H1 (cell line): Measurements from ENCODE around the gene ITGA11. TPM values are rescaled to one million over a fixed set of nuclear protein-coding genes. Genes with fewer than 3 reads are reported as not detected.

Experiments
- CTCF ChIA-PET: fragments of 300-600 bp; sonication (Branson Sonifier 250); formaldehyde crosslinking; loops from one replicate; lab custom pipeline; 2021; ENCODE audit not compliant: partially characterized antibody; lab: Charles Lee
- POLR2A ChIA-PET: fragments of 300-600 bp; sonication (Branson Sonifier 250); formaldehyde crosslinking; loops from one replicate; lab custom pipeline; 2021; ENCODE audit warnings: inconsistent platforms; ENCODE audit not compliant: partially characterized antibody; lab: Charles Lee
- DNase-seq, 2 experiments: peaks; one replicate each; pipeline versions ENCODE4 v3.0.0 to v3.0.0-alpha.2; 2010 to 2022; ENCODE audit warnings: low spot score in 2 of 2, low read depth in 1 of 2, mixed read lengths in 1 of 2
- FAIRE-seq: peaks from 2 replicates; lab custom pipeline; 2011; peaks lifted over from hg19 to GRCh38; lab: Jason Lieb, UNC
- H2AFZ ChIP-seq: 2 replicates; pipeline ENCODE4 v1.8.1; 2012; ENCODE audit warnings: low read length, inconsistent platforms
- H2AK5ac ChIP-seq: 2 replicates; pipeline ENCODE4 v1.6.1; 2013; ENCODE audit warnings: low read depth, low read length
- H2BK120ac ChIP-seq: replicated peaks from 2 replicates; pipeline ENCODE3; 2013; ENCODE audit warnings: low read depth, low read length, inconsistent platforms
- H2BK12ac ChIP-seq: 2 replicates; pipeline ENCODE4 v1.6.1; 2013; ENCODE audit warnings: low read depth, low read length
- H2BK15ac ChIP-seq: 2 replicates; pipeline ENCODE4 v1.6.1; 2013; ENCODE audit warnings: low read length
- H2BK20ac ChIP-seq: 2 replicates; pipeline ENCODE4 v1.6.1; 2013; ENCODE audit warnings: low read length
- H2BK5ac ChIP-seq: 2 replicates; pipeline ENCODE4 v1.6.1; 2013; ENCODE audit warnings: low read depth, low read length
- H3K14ac ChIP-seq: 2 replicates; pipeline ENCODE4 v1.6.1; 2013; ENCODE audit warnings: inconsistent platforms; ENCODE audit not compliant: insufficient read length
- H3K18ac ChIP-seq: 2 replicates; pipeline ENCODE4 v1.6.1; 2013; ENCODE audit warnings: low read length; ENCODE audit errors: extremely low read depth
- H3K23ac ChIP-seq: 2 replicates; pipeline ENCODE4 v1.6.1; 2013; ENCODE audit warnings: inconsistent platforms; ENCODE audit not compliant: insufficient read length
- H3K23me2 ChIP-seq: 2 replicates; pipeline ENCODE4 v1.6.1; 2013; ENCODE audit warnings: low read depth, low read length
- H3K27ac ChIP-seq: 2 replicates; pipeline ENCODE4 v1.6.1; 2011; ENCODE audit warnings: low read depth, low read length, inconsistent platforms
- H3K27me3 ChIP-seq, 4 experiments: replicated peaks in 1 of 4; 1 replicate in 1 of 4; 2 replicates in 3 of 4; pipeline versions ENCODE4 v1.6.1 to v1.8.1; 2011 to 2013; ENCODE audit warnings: low read length in 3 of 4, mild to moderate bottlenecking in 3 of 4, inconsistent platforms in 2 of 4, mixed read lengths in 2 of 4, moderate library complexity in 1 of 4; ENCODE audit not compliant: control insufficient read depth in 3 of 4, insufficient read depth in 3 of 4; ENCODE audit errors: extremely low read depth in 1 of 4
- H3K36me3 ChIP-seq, 4 experiments: 2 replicates each; pipeline versions ENCODE4 v1.6.1 to v1.8.1; 2011 to 2013; ENCODE audit warnings: mild to moderate bottlenecking in 4 of 4, low read length in 3 of 4, moderate library complexity in 2 of 4, control low read depth in 1 of 4, inconsistent platforms in 1 of 4; ENCODE audit not compliant: insufficient read depth in 4 of 4, control insufficient read depth in 2 of 4
- H3K4ac ChIP-seq: replicated peaks from 2 replicates; pipeline ENCODE3; 2013; ENCODE audit warnings: low read length, low read depth, mixed read lengths, inconsistent platforms; ENCODE audit not compliant: insufficient read length
- H3K4me1 ChIP-seq, 4 experiments: replicated peaks in 1 of 4; 1 replicate in 1 of 4; 2 replicates in 3 of 4; pipeline versions ENCODE4 v1.6.1 to v1.8.1; 2011 to 2013; ENCODE audit warnings: low read length in 3 of 4, inconsistent platforms in 2 of 4, mixed read lengths in 1 of 4; ENCODE audit not compliant: insufficient read depth in 4 of 4, control insufficient read depth in 3 of 4
- H3K4me2 ChIP-seq, 2 experiments: 2 replicates each; pipeline versions ENCODE4 v1.6.1 to v1.8.1; 2011 to 2013; ENCODE audit warnings: low read depth in 2 of 2, low read length in 2 of 2, control low read depth in 1 of 2, inconsistent platforms in 1 of 2, mild to moderate bottlenecking in 1 of 2; ENCODE audit not compliant: insufficient read depth in 1 of 2
- H3K4me3 ChIP-seq, 4 experiments: fragments of 200-600, 300-600 bp in 1 of 4; sonication (generic), shearing (Covaris generic), sonication (Bioruptor Twin) in 1 of 4; 2 replicates each; pipeline versions ENCODE4 v1.5.1 to v1.8.1; 2011 to 2016; ENCODE audit warnings: low read length in 4 of 4, low read depth in 3 of 4, control low read depth in 2 of 4, inconsistent platforms in 2 of 4, mild to moderate bottlenecking in 2 of 4, mixed read lengths in 1 of 4, moderate library complexity in 1 of 4; ENCODE audit not compliant: insufficient read depth in 2 of 4; ENCODE audit errors: extremely low read depth in 1 of 4
- H3K56ac ChIP-seq: replicated peaks from 2 replicates; pipeline ENCODE3; 2013; ENCODE audit warnings: low read depth, mild to moderate bottlenecking, mixed read lengths, low read length, inconsistent platforms; ENCODE audit not compliant: insufficient read length
- H3K79me1 ChIP-seq: 2 replicates; pipeline ENCODE4 v1.6.1; 2013; ENCODE audit warnings: low read depth, low read length, control low read depth
- H3K79me2 ChIP-seq, 2 experiments: 2 replicates each; pipeline versions ENCODE4 v1.6.1 to v1.8.1; 2012 to 2013; ENCODE audit warnings: low read length in 2 of 2, mild to moderate bottlenecking in 2 of 2, inconsistent platforms in 1 of 2; ENCODE audit not compliant: insufficient read depth in 2 of 2, control insufficient read depth in 1 of 2
- H3K9ac ChIP-seq, 4 experiments: replicated peaks in 1 of 4; 1 replicate in 1 of 4; 2 replicates in 3 of 4; pipeline versions ENCODE4 v1.6.1 to v1.8.1; 2011 to 2013; ENCODE audit warnings: low read depth in 3 of 4, low read length in 3 of 4, control low read depth in 2 of 4, mild to moderate bottlenecking in 2 of 4, moderate library complexity in 2 of 4, inconsistent platforms in 1 of 4; ENCODE audit errors: extremely low read depth in 1 of 4
- H3K9me3 ChIP-seq, 2 experiments: 2 replicates each; pipeline versions ENCODE4 v1.6.1 to v1.8.1; 2012 to 2013; ENCODE audit warnings: mild to moderate bottlenecking in 2 of 2, moderate library complexity in 2 of 2, control low read depth in 1 of 2, inconsistent platforms in 1 of 2, low read depth in 1 of 2, low read length in 1 of 2, mixed read lengths in 1 of 2; ENCODE audit not compliant: insufficient read depth in 2 of 2
- H4K20me1 ChIP-seq, 2 experiments: replicated peaks in 1 of 2; 2 replicates each; pipeline versions ENCODE3 to v1.8.1; 2011 to 2013; ENCODE audit warnings: inconsistent platforms in 2 of 2, low read length in 2 of 2, mild to moderate bottlenecking in 1 of 2; ENCODE audit not compliant: insufficient read depth in 2 of 2, control insufficient read depth in 1 of 2
- H4K5ac ChIP-seq: 2 replicates; pipeline ENCODE4 v1.6.1; 2013; ENCODE audit warnings: low read length, low read depth, mixed read lengths, inconsistent platforms; ENCODE audit not compliant: insufficient read length
- H4K8ac ChIP-seq: 2 replicates; pipeline ENCODE4 v1.8.0; 2013; ENCODE audit warnings: mild to moderate bottlenecking, moderate library complexity, low read length, inconsistent platforms; ENCODE audit not compliant: insufficient read depth; ENCODE audit errors: extremely low read depth
- H4K91ac ChIP-seq: replicated peaks from 2 replicates; pipeline ENCODE3; 2013; ENCODE audit warnings: low read length, mixed read lengths, inconsistent platforms; ENCODE audit not compliant: insufficient read length
- ATF2 ChIP-seq: IDR thresholded peaks from 2 replicates; pipeline ENCODE4 v1.6.1; 2012; ENCODE audit warnings: low read length, inconsistent platforms
- ATF3 ChIP-seq: IDR thresholded peaks from 2 replicates; pipeline ENCODE4 v1.6.1; 2011; ENCODE audit warnings: low read depth, mild to moderate bottlenecking, low read length; ENCODE audit not compliant: insufficient read depth
- CTBP2 ChIP-seq: IDR thresholded peaks from 2 replicates; pipeline ENCODE4 v1.7.0; 2011; ENCODE audit warnings: borderline replicate concordance, mild to moderate bottlenecking, moderate library complexity, mixed read lengths, low read length; ENCODE audit not compliant: insufficient read depth, insufficient read length
- EZH2 ChIP-seq: fragments of 200-600 bp; sonication (generic); IDR thresholded peaks from 2 replicates; pipeline ENCODE4 v1.7.1; 2012; ENCODE audit warnings: low read depth, mild to moderate bottlenecking, moderate library complexity, low read length, inconsistent platforms; ENCODE audit not compliant: severe bottlenecking
- FOSL1 ChIP-seq: IDR thresholded peaks from 2 replicates; pipeline ENCODE4 v1.6.1; 2011; ENCODE audit warnings: mild to moderate bottlenecking, low read depth, low read length, moderate library complexity; ENCODE audit not compliant: insufficient read depth
- JUN ChIP-seq: IDR thresholded peaks from 2 replicates; pipeline ENCODE4 v1.6.1; 2011; ENCODE audit warnings: low read depth, mild to moderate bottlenecking, improper control_type of control experiment, low read length
- NANOG ChIP-seq: IDR thresholded peaks from 2 replicates; pipeline ENCODE4 v1.6.1; 2011; ENCODE audit warnings: low read length, low read depth, mild to moderate bottlenecking, inconsistent platforms; ENCODE audit not compliant: insufficient read depth, poor library complexity, severe bottlenecking
- PHF8 ChIP-seq: fragments of 200-600 bp; sonication (generic); conservative IDR thresholded peaks from 2 replicates; pipeline ENCODE4 v1.7.1; 2012; ENCODE audit warnings: low read depth, mild to moderate bottlenecking, inconsistent platforms, low read length, moderate library complexity
- POLR2A ChIP-seq, 2 experiments: IDR thresholded peaks; 1 replicate in 1 of 2; 2 replicates in 1 of 2; pipeline ENCODE4 v1.6.1; 2011; ENCODE audit warnings: low read depth in 2 of 2, low read length in 2 of 2, mild to moderate bottlenecking in 2 of 2; ENCODE audit errors: control extremely low read depth in 1 of 2
- RAD21 ChIP-seq, 2 experiments: IDR thresholded peaks in 1 of 2; conservative IDR thresholded peaks in 1 of 2; 2 replicates each; pipeline ENCODE4 v1.6.1; 2011; ENCODE audit warnings: low read depth in 2 of 2, low read length in 2 of 2, improper control_type of control experiment in 1 of 2, inconsistent platforms in 1 of 2, mild to moderate bottlenecking in 1 of 2, moderate library complexity in 1 of 2
- WGBS, 2 experiments: shearing (Covaris generic) in 1 of 2; methylation state at CpG; one replicate each; pipeline versions ENCODE4 v1.1.6 to v1.1.7; 2013 to 2015; ENCODE audit warnings: low lambda C conversion rate in 2 of 2, mixed read lengths in 2 of 2, inconsistent platforms in 1 of 2, low coverage in 1 of 2, missing lambda C conversion rate in 1 of 2; ENCODE audit not compliant: insufficient replicate concordance in 2 of 2, insufficient coverage in 1 of 2, insufficient read length in 1 of 2; ENCODE audit errors: extremely low coverage in 1 of 2, missing lambda C conversion rate in 1 of 2; 5-methylcytosine and 5-hydroxymethylcytosine counted together
- polyA plus RNA-seq, 7 experiments: library from polyadenylated mRNA; depleted of rRNA in 3 of 7; stranded (reverse) in 5 of 7; unstranded in 2 of 7; fragments of >200 nt in 5 of 7; fragments of 200-250 nt in 2 of 7; gene quantifications; 1 replicate in 5 of 7; 2 replicates in 1 of 7; 4 replicates in 1 of 7; pipeline versions ENCODE4 v1.2.1 to v1.2.3, GENCODE V29; 2011 to 2013; ENCODE audit warnings: missing spikeins in 2 of 7, mixed read lengths in 2 of 7
- total RNA-seq: library from RNA; stranded (reverse); fragmentation: NEBNext Ultra II Directional; extraction: Animal tissue kit (Norgen Biotek cat#: 25700); gene quantifications from 2 replicates; pipeline ENCODE4 v1.2.1, GENCODE V29; 2021

ITGA11 gene
- total and polyA plus RNA-seq, 2 of the 8 experiments (the other 6 are each of a cell fraction or from before 2014, with no cell fraction given): 0.05 to 0.06 TPM

- Histone ChIP-seq H3K56ac (no peak overlapping the region), H4K8ac (peak overlapping the region; percentile 45; the same call in 1 of the 2 replicates), H2BK12ac (no peak overlapping the region), H2AK5ac (no peak overlapping the region), H3K4ac (no peak overlapping the region), H3K9ac (no peak overlapping the region), H3K23me2 (no peaks in the 10 kb centered on the region; the same call in 1 of the 2 replicates), H3K27ac (no peak overlapping the region), H3K14ac (no peak overlapping the region), H4K20me1 (no peaks in the 10 kb centered on the region), H2BK120ac (no peak overlapping the region), H2BK20ac (no peak overlapping the region), H3K4me1 (peaks cover 7 to 23% (median 17%) of the 10 kb centered on the region in 4 experiments), H3K4me3 (no peak overlapping the region), H3K36me3 (0 out of 8 replicates have a peak, but pooled peaks cover 0 to under 1% (median 0%) of the 10 kb centered on the region in 4 experiments), H4K91ac (no peak overlapping the region), H2AFZ (no peak overlapping the region), H3K79me2 (no peaks in the 10 kb centered on the region), H2BK5ac (no peak overlapping the region), H3K18ac (no peak overlapping the region), H3K79me1 (no peaks in the 10 kb centered on the region), H2BK15ac (no peak overlapping the region), H3K27me3 (no peaks in the 10 kb centered on the region), H3K23ac (no peak overlapping the region), H3K4me2 (no peak overlapping the region), H3K9me3 (no peaks in the 10 kb centered on the region), H4K5ac (no peak overlapping the region)
- FAIRE-seq: no peak
- ChIA-PET POLR2A (interaction anchor here (1.0 to 4.6 kb wide), 4 partner anchors 10 to 49 kb away, joined by 3 to 37 read pairs (median 4); partner anchors contain the start of gene FEM1B), CTCF (interaction anchor here (0.6 to 9.0 kb wide), 6 partner anchors 9 to 455 kb away, joined by 3 to 199 read pairs (median 24); no protein-coding TSS in a partner anchor)
- DNase-seq: peak in 1 of 2 experiments; percentile 44
- WGBS, 2 experiments: 90% methylated on average over 6 of the region's 6 CpGs; no CpG with 5 or more reads in 1 of the 2 experiments
- TF ChIP-seq FOSL1 (no peak), RAD21 (IDR thresholded peaks at IDR 0.05 in 1 of 2, conservative IDR thresholded peaks at IDR 0.05 in 1 of 2; ENCODE audit: low read depth in 2 of 2, low read length in 2 of 2) (no peak), EZH2 (no peak), POLR2A (IDR thresholded peaks at IDR 0.05; ENCODE audit: control extremely low read depth in 1 of 2, low read depth in 2 of 2, low read length in 2 of 2) (no peak), ATF2 (no peak), ATF3 (no peak), PHF8 (no peak), JUN (no peak), CTBP2 (no peak), NANOG (no peak)
Observed at GRCh38 chr15:68302729-68303128, 129.2 kb downstream of the ITGA11 start.
